ENCODE results near the gene RNF14.
A peak's percentile ranks its signal among the peaks of the same experiment; 100 is the strongest.

RNF14 gene

DNA sequence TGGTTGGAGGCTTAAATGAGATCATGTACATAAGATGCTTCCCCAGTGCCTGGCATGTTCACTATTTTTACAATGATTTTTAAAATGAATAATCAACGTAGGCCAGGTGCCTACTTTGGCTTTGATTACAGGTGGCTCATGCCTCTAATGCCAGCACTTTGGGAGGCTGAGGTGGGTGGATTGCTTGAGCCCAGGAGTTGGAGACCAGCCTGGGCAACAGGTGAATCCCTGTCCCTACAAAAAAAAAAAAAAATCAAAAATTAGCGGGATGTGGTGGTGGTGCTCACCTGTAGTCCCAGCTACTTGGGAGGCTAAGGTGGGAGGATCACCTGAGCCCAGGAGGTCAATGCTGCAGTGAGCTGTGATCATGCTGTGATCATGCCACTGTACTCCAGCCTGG, 20.1 kb upstream of the RNF14 start:
- no peak overlapping the region for H3K4me3 ChIP-seq (ENCODE audit: low read depth, low read length)
- TF ChIP-seq, protein P1, sequence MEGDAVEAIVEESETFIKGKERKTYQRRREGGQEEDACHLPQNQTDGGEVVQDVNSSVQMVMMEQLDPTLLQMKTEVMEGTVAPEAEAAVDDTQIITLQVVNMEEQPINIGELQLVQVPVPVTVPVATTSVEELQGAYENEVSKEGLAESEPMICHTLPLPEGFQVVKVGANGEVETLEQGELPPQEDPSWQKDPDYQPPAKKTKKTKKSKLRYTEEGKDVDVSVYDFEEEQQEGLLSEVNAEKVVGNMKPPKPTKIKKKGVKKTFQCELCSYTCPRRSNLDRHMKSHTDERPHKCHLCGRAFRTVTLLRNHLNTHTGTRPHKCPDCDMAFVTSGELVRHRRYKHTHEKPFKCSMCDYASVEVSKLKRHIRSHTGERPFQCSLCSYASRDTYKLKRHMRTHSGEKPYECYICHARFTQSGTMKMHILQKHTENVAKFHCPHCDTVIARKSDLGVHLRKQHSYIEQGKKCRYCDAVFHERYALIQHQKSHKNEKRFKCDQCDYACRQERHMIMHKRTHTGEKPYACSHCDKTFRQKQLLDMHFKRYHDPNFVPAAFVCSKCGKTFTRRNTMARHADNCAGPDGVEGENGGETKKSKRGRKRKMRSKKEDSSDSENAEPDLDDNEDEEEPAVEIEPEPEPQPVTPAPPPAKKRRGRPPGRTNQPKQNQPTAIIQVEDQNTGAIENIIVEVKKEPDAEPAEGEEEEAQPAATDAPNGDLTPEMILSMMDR (IDR thresholded peaks at IDR 0.05; ENCODE audit: borderline replicate concordance, insufficient read depth, low read depth, low read length) = no peak

DNA sequence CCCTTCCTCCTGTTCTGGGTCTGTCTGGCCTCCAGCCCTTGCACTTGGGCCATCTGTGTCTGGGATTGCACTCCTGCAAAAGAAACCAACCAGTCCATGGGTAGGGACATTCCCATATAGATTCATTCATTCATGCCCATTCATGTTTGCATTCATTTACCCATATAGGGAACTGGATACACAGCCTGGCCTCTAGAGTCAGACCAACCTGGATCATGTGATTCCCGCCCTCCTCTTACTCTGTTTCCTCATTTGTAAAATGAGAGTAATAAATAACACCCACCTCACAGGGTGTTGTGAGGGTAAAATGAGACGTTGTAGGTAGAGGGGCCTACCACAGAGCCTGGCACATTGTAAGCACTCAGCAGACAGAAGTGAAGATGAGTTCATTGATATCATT, 19.4 kb upstream of the RNF14 start:
- TF ChIP-seq, protein P1 (IDR thresholded peaks at IDR 0.05; ENCODE audit: borderline replicate concordance, insufficient read depth, low read depth, low read length) = no peak

DNA sequence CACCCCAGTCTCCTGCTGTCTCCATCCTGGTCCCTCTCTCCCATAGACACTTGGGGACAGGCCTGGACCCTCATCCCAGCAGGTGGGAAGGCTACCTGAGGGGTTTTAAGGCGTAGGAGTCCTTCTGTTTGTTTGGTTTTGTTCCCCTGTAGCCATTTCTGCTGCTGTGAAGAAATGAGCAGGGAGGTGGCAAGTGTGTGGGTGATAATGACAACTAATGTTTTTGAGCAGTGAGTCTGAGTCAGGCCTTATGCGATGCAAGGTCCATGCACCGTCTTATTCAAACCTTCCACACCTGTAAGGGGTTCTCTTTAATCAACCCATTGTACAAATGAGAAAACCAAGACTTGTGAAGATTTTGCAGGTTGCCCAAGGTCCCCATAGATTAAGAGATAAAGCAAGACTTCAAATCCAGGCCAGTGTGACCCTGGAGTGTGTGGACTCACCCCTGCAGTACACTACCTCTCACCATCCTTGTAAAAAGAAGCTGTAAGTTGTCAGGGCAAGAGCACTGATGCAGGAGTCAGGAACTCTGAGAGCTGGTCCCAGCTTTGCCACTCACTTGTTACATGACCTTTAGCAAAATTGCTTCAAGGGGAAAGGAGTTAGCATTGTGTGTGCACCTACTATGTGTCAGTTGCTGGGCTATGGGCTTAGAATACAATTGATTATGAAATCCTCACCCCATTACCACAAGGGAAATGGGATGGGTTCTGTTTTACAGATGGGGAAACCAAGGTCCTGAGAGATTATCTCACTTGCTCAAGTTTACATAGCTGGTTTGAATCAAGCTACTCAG, 18.5 kb upstream of the RNF14 start:
- H3K4me3 ChIP-seq (ENCODE audit: low read depth, low read length) = no peak overlapping the region
- TF ChIP-seq, protein P1 (IDR thresholded peaks at IDR 0.05; ENCODE audit: borderline replicate concordance, insufficient read depth, low read depth, low read length) = no peak

More for the DNA sequence above, 19.4 kb upstream of the RNF14 start:
- H3K4me3 ChIP-seq (ENCODE audit: low read depth, low read length) = no peak overlapping the region

DNA sequence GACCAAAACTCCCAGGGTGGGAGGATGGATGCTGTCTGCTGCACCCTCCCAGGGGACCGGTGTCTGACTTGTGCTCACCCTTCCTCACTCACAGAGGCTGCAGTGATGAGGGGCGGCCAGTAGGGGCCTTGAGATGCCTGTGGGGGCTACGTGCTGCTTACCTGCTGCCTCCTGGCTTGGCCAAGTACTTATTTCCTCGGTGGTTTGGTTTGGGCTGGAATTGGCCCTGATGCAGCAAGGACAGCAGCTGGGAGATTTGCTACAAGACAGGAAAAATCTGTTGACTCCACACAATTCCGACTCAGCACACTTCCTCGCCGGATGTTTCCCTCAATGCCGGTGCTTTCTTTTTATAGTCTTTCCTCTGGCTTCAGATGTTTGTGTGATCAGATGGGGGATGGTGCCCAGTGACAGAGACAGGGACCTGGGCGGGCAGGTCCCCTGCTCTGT, 17.5 kb upstream of the RNF14 start:
- H3K4me3 ChIP-seq (ENCODE audit: low read depth, low read length) = no peak overlapping the region
- TF ChIP-seq, protein P1 (IDR thresholded peaks at IDR 0.05; ENCODE audit: borderline replicate concordance, insufficient read depth, low read depth, low read length) = peak; percentile 84

DNA sequence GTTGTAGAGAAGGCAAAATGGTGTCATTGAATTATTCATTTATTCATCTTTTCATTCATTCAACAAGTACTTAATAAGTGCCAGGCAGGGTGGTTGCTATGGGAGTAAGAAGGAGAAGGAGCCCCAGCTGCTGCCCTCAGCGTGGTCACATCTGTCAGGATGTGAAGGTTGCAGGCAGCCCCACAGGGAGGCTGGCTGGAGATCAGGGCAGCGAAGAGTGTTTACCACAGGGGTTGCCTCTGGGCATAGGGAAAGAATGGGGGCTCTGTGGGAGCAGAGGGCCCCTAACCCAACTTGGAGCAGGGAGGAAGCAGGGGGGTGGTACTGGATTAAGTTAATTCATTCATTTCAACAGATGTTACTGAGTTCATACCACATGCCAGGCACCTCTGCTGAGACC, 16.9 kb upstream of the RNF14 start:
- TF ChIP-seq, protein P1 (IDR thresholded peaks at IDR 0.05; ENCODE audit: borderline replicate concordance, insufficient read depth, low read depth, low read length) = no peak
- no peak overlapping the region for H3K4me3 ChIP-seq (ENCODE audit: low read depth, low read length)

DNA sequence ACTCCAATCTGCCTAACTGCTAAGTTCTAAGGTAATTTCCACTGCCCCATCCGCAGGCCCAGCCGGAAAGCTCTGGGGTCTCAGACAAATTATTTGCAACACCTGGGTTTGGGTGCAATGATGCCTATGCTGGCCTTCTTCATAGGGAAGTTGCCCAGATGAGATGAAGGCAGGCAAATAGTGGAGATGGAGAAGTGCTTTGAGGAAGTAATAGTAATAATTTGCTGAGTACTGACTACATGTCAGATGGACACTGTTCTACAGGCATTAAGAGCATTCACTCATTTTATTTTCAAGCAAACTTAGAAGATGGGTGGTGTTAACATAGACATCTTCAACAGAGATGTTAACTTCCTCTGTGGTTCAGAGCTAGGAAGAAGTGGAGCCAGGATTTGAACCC, 14.7 kb upstream of the RNF14 start:
- TF ChIP-seq, protein P1 (IDR thresholded peaks at IDR 0.05; ENCODE audit: borderline replicate concordance, insufficient read depth, low read depth, low read length) = no peak
- no peak overlapping the region for H3K4me3 ChIP-seq (ENCODE audit: low read depth, low read length)

DNA sequence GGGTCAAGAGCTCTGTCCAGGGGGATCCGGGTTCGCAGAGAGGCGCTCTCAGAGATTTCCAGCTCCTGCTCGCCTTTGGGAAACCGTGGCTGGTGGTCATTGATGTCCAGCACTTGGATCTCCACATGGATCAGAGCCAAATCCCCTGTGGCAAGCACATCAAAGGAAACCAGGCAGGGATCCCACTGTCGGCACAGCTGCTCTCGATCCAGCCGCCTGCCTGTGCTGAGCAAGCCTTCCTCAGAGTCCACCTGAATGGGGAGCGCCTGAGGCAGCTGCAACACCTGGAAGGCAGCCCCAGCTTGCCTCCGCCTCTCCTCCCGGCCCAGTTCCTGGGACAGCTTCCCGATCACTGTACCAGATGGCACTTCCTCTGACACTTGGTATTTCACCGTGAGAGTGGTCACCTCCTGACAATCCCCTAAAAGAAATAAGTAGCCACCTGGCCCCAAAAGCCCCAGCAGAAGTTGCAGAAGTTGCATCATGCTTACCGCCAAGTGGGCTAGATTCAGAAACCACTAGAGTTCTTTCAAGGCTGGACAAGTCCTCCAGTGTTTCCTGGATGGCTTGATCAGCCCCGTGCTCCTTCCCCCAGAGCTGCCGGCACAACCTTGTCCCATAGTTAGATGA, 11.4 kb upstream of the RNF14 start:
- TF ChIP-seq, protein P1 (IDR thresholded peaks at IDR 0.05; ENCODE audit: borderline replicate concordance, insufficient read depth, low read depth, low read length) = no peak
- no peak overlapping the region for H3K4me3 ChIP-seq (ENCODE audit: low read depth, low read length)

Data from GM12875 (cell line).